Measurements from ENCODE around the gene RAPGEF2.

Gene RAPGEF2

GRCh38 chr4:159143687-159144086 lies 40.8 kb downstream of the RAPGEF2 start:
- Histone ChIP-seq H3K9me3 (ENCODE audit: control insufficient read depth, insufficient read depth, low read depth, low read length) (no peaks in the 10 kb centered on the region), H3K36me3 (ENCODE audit: control insufficient read depth in 2 of 2, insufficient read depth in 1 of 2, low read length in 2 of 2) (no peaks in the 10 kb centered on the region), H3K27ac (ENCODE audit: extremely low read depth, low read depth, low read length) (no peak overlapping the region), H3K4me1 (ENCODE audit: control insufficient read depth, insufficient read depth, low read length) (peaks cover 12% of the 10 kb centered on the region), H3K4me3 (ENCODE audit: low read depth, low read length) (no peak overlapping the region)
- no peak for TF ChIP-seq ZNF155 (tag by site-specific recombination; IDR thresholded peaks at IDR 0.05)
- peak; percentile 26; the same call in 1 of the 2 replicates for TF ChIP-seq ZNF600 (tag by site-specific recombination; IDR thresholded peaks at IDR 0.05)
- POLR2A ChIA-PET: interaction anchor here (1.0 kb wide), 1 partner anchor 30 kb away, joined by 3 read pairs; no protein-coding TSS in a partner anchor
- CTCF ChIA-PET: no interaction called here

GRCh38 chr4:159144112-159144694 lies 41.3 kb downstream of the RAPGEF2 start:
- Histone ChIP-seq H3K4me3 (ENCODE audit: low read depth, low read length) (no peak overlapping the region), H3K9me3 (ENCODE audit: control insufficient read depth, insufficient read depth, low read depth, low read length) (no peaks in the 10 kb centered on the region), H3K27ac (ENCODE audit: extremely low read depth, low read depth, low read length) (no peak overlapping the region), H3K36me3 (ENCODE audit: control insufficient read depth in 2 of 2, insufficient read depth in 1 of 2, low read length in 2 of 2) (no peaks in the 10 kb centered on the region), H3K4me1 (ENCODE audit: control insufficient read depth, insufficient read depth, low read length) (peaks cover 12% of the 10 kb centered on the region)
- CTCF ChIA-PET: interaction anchor here (0.6 kb wide), 1 partner anchor 47 kb away, joined by 5 read pairs; no protein-coding TSS in a partner anchor
- no peak for TF ChIP-seq ZNF214 (tag by site-specific recombination; IDR thresholded peaks at IDR 0.05; ENCODE audit: borderline replicate concordance)
- POLR2A ChIA-PET: interaction anchor here (1.0 kb wide), 1 partner anchor 29 kb away, joined by 3 read pairs; no protein-coding TSS in a partner anchor

GRCh38 chr4:159145318-159145991 lies 42.6 kb downstream of the RAPGEF2 start:
- H3K27ac ChIP-seq (ENCODE audit: extremely low read depth, low read depth, low read length): no peak overlapping the region
- peaks cover 14% of the 10 kb centered on the region for H3K4me1 ChIP-seq (ENCODE audit: control insufficient read depth, insufficient read depth, low read length)
- ChIA-PET POLR2A (no interaction called here), CTCF (interaction anchor here (0.7 to 1.2 kb wide), 3 partner anchors 129 to 875 kb away, joined by 3 read pairs; no protein-coding TSS in a partner anchor)
- no peak for TF ChIP-seq TRIM28 (IDR thresholded peaks at IDR 0.05; ENCODE audit: borderline replicate concordance, low read length)
- TF ChIP-seq ZSCAN18 (tag by site-specific recombination; IDR thresholded peaks at IDR 0.05): no peak
- TF ChIP-seq ZBTB1 (tag by site-specific recombination; IDR thresholded peaks at IDR 0.05): no peak
- peak; percentile 36; the same call in 1 of the 2 replicates for TF ChIP-seq OSR2 (tag by site-specific recombination; IDR thresholded peaks at IDR 0.05)
- TF ChIP-seq ZNF580 (tag by site-specific recombination; IDR thresholded peaks at IDR 0.05): no peak
- TF ChIP-seq ZNF221 (tag by site-specific recombination; IDR thresholded peaks at IDR 0.05; ENCODE audit: borderline replicate concordance): no peak
- TF ChIP-seq ZNF394 (tag by site-specific recombination; IDR thresholded peaks at IDR 0.05; ENCODE audit: borderline replicate concordance): no peak
- H3K36me3 ChIP-seq (ENCODE audit: control insufficient read depth in 2 of 2, insufficient read depth in 1 of 2, low read length in 2 of 2): no peaks in the 10 kb centered on the region
- no peaks in the 10 kb centered on the region for H3K9me3 ChIP-seq (ENCODE audit: control insufficient read depth, insufficient read depth, low read depth, low read length)
- no peak overlapping the region for H3K4me3 ChIP-seq (ENCODE audit: low read depth, low read length)

GRCh38 chr4:159145992-159146330 lies 43.1 kb downstream of the RAPGEF2 start:
- ChIA-PET CTCF (interaction anchor here (0.5 to 1.2 kb wide), 4 partner anchors 117 to 874 kb away, joined by 3 read pairs; no protein-coding TSS in a partner anchor), POLR2A (no interaction called here)
- TF ChIP-seq MZF1 (tag by site-specific recombination; IDR thresholded peaks at IDR 0.05; ENCODE audit: borderline replicate concordance) (no peak), YY1 (tag by site-specific recombination; IDR thresholded peaks at IDR 0.05) (no peak), ZNF626 (tag by site-specific recombination; IDR thresholded peaks at IDR 0.05) (no peak), ATF2 (tag by site-specific recombination; IDR thresholded peaks at IDR 0.05; ENCODE audit: low read depth) (peak; percentile 83), ZEB2 (tag by site-specific recombination; IDR thresholded peaks at IDR 0.05) (0 out of 2 replicates have a peak, but pooled peaks have one; percentile 10), ZXDB (tag by site-specific recombination; IDR thresholded peaks at IDR 0.05) (0 out of 2 replicates have a peak, but pooled peaks have one; percentile 25)
- no peak overlapping the region for H3K4me3 ChIP-seq (ENCODE audit: low read depth, low read length)
- no peaks in the 10 kb centered on the region for H3K9me3 ChIP-seq (ENCODE audit: control insufficient read depth, insufficient read depth, low read depth, low read length)
- no peak overlapping the region for H3K27ac ChIP-seq (ENCODE audit: extremely low read depth, low read depth, low read length)
- no peaks in the 10 kb centered on the region for H3K36me3 ChIP-seq (ENCODE audit: control insufficient read depth in 2 of 2, insufficient read depth in 1 of 2, low read length in 2 of 2)
- H3K4me1 ChIP-seq (ENCODE audit: control insufficient read depth, insufficient read depth, low read length): peaks cover 14% of the 10 kb centered on the region

Data from HEK293 (cell line).